Osteoblast (primary cell): ENCODE data around the gene CDC42BPG. TPM values are rescaled to one million over a fixed set of nuclear protein-coding genes. Genes with fewer than 3 reads are reported as not detected.

Experiments
- DNase-seq: peaks from one replicate; pipeline ENCODE4 v3.0.0; 2011; ENCODE audit warnings: low spot score, mixed read lengths; ENCODE audit not compliant: insufficient read length; ENCODE audit errors: missing footprints
- H2AFZ ChIP-seq: 2 replicates; pipeline ENCODE4 v1.6.0; 2011; ENCODE audit warnings: mild to moderate bottlenecking, low read length
- H3K27ac ChIP-seq: 2 replicates; pipeline ENCODE4 v1.5.1; 2011; ENCODE audit warnings: mild to moderate bottlenecking, low read depth, low read length, moderate library complexity
- H3K27me3 ChIP-seq: 2 replicates; pipeline ENCODE4 v1.6.0; 2012; ENCODE audit warnings: mild to moderate bottlenecking, control low read depth, inconsistent platforms, low read length, moderate library complexity; ENCODE audit not compliant: insufficient read depth
- H3K36me3 ChIP-seq: 2 replicates; pipeline ENCODE4 v1.5.1; 2011; ENCODE audit warnings: mild to moderate bottlenecking, low read length, control low read depth, moderate library complexity; ENCODE audit not compliant: insufficient read depth
- H3K4me1 ChIP-seq: 2 replicates; pipeline ENCODE4 v1.5.1; 2011; ENCODE audit warnings: mild to moderate bottlenecking, low read length, control low read depth, moderate library complexity; ENCODE audit not compliant: insufficient read depth
- H3K4me2 ChIP-seq: 2 replicates; pipeline ENCODE4 v1.6.0; 2011; ENCODE audit warnings: mild to moderate bottlenecking, low read length; ENCODE audit not compliant: insufficient read depth
- H3K4me3 ChIP-seq: fragments of 200-600 bp; sonication (generic); 3 replicates; pipeline ENCODE4 v1.5.1; 2012; ENCODE audit warnings: mild to moderate bottlenecking, low read length, inconsistent platforms; ENCODE audit not compliant: insufficient read depth
- H3K79me2 ChIP-seq: 2 replicates; pipeline ENCODE4 v1.6.0; 2012; ENCODE audit warnings: mild to moderate bottlenecking, low read length, control low read depth, inconsistent platforms; ENCODE audit not compliant: insufficient read depth
- H3K9me3 ChIP-seq: 2 replicates; pipeline ENCODE4 v1.5.1; 2011; ENCODE audit warnings: low read depth, low read length, control low read depth
- H4K20me1 ChIP-seq: 2 replicates; pipeline ENCODE4 v1.6.0; 2012; ENCODE audit warnings: mild to moderate bottlenecking, low read length, control low read depth; ENCODE audit not compliant: insufficient read depth
- CTCF ChIP-seq: IDR thresholded peaks from 2 replicates; pipeline ENCODE4 v1.5.1; 2011; ENCODE audit warnings: mild to moderate bottlenecking, low read depth, low read length, moderate library complexity; ENCODE audit errors: extremely low read depth
- total RNA-seq: library from RNA; depleted of rRNA; stranded (reverse); fragments of >200 nt; gene quantifications from 2 replicates; pipeline ENCODE4 v1.2.3, GENCODE V29; 2012

Gene CDC42BPG
- total RNA-seq, 1 donor: under 0.01 TPM

GRCh38 chr11:64841592-64842365 is 2.7 kb downstream of the CDC42BPG start:
- no peak overlapping the region for H3K4me2 ChIP-seq
- TF ChIP-seq CTCF: no peak

GRCh38 chr11:64839887-64840782 is 4.3 kb downstream of the CDC42BPG start:
- Histone ChIP-seq H3K27me3 (no peaks in the 10 kb centered on the region), H3K79me2 (no peaks in the 10 kb centered on the region)

More at GRCh38 chr11:64841592-64842365, 2.7 kb downstream of the CDC42BPG start:
- DNase-seq: no peak
- Histone ChIP-seq H3K9me3 (no peaks in the 10 kb centered on the region), H3K4me1 (no peaks in the 10 kb centered on the region), H3K27ac (no peak overlapping the region), H2AFZ (no peak overlapping the region), H4K20me1 (peaks cover 2% of the 10 kb centered on the region), H3K36me3 (no peaks in the 10 kb centered on the region), H3K79me2 (no peaks in the 10 kb centered on the region), H3K4me3 (no peak overlapping the region), H3K27me3 (no peaks in the 10 kb centered on the region)

GRCh38 chr11:64839335-64839734 is 5.1 kb downstream of the CDC42BPG start:
- H3K27ac ChIP-seq: no peak overlapping the region
- H3K79me2 ChIP-seq: no peaks in the 10 kb centered on the region
- H3K4me3 ChIP-seq: no peak overlapping the region
- no peak overlapping the region for H3K4me2 ChIP-seq
- no peaks in the 10 kb centered on the region for H3K27me3 ChIP-seq
- H3K36me3 ChIP-seq: no peaks in the 10 kb centered on the region
- H2AFZ ChIP-seq: no peak overlapping the region
- H4K20me1 ChIP-seq: peaks cover 2% of the 10 kb centered on the region
- no peak for TF ChIP-seq CTCF
- no peaks in the 10 kb centered on the region for H3K4me1 ChIP-seq
- H3K9me3 ChIP-seq: no peaks in the 10 kb centered on the region
- DNase-seq: peak; percentile 90

More at GRCh38 chr11:64839887-64840782, 4.3 kb downstream of the CDC42BPG start:
- H3K4me1 ChIP-seq: no peaks in the 10 kb centered on the region
- DNase-seq: peak; percentile 88
- H3K36me3 ChIP-seq: no peaks in the 10 kb centered on the region
- TF ChIP-seq CTCF: no peak
- H3K4me3 ChIP-seq: no peak overlapping the region
- no peak overlapping the region for H2AFZ ChIP-seq
- no peak overlapping the region for H3K27ac ChIP-seq
- peaks cover 2% of the 10 kb centered on the region for H4K20me1 ChIP-seq
- H3K4me2 ChIP-seq: no peak overlapping the region
- H3K9me3 ChIP-seq: no peaks in the 10 kb centered on the region
